ENCODE data around the gene NELL1. TPM values are rescaled to one million over a fixed set of nuclear protein-coding genes. Genes with fewer than 3 reads are reported as not detected.

Gene NELL1
- polyA plus RNA-seq, 3 donors = 1.7 to 3.0 (median 1.7) TPM

DNA sequence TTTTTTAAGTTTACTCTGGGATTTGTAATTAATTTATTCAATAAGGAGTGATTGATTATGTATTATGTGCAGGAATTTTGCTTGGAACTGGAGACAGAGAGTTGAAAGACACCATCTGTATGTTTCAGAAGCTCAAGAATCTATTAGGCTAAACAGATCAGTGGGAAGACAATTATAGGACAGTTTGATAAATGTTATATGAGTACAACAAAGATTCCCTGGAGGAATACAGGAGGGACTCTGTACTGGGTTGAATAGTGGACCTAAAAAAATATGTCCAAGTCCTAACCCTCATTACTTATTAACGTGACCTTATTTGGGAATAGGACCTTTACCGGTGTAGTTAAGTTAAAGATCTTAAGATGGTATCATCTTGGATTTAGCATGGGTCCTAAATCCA, 681.2 kb downstream of the NELL1 start:
- no peak for DNase-seq (ENCODE audit: extremely low read depth in 1 of 11, low read depth in 9 of 11, low spot score in 4 of 11)

DNA sequence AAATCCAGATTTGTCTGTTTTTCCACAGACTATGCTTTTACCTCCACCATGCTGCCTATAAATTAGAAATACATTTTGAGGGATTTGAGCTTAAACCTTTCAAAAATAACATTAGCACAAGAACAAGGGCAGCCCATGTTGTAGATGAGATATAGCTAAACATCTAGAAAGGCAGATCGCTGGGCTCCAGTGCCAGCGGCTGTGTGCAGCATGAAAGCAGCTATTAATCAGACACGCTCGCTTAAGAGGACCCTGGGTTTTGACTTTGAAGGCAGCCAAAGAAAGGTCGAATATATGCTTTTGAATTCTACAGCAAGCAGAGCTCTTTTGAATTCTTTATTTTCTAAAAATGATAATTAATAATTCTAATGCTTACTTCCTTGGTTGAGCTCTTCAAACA, 684.0 kb downstream of the NELL1 start:
- DNase-seq (ENCODE audit: extremely low read depth in 1 of 11, low read depth in 9 of 11, low spot score in 4 of 11) = no peak

DNA sequence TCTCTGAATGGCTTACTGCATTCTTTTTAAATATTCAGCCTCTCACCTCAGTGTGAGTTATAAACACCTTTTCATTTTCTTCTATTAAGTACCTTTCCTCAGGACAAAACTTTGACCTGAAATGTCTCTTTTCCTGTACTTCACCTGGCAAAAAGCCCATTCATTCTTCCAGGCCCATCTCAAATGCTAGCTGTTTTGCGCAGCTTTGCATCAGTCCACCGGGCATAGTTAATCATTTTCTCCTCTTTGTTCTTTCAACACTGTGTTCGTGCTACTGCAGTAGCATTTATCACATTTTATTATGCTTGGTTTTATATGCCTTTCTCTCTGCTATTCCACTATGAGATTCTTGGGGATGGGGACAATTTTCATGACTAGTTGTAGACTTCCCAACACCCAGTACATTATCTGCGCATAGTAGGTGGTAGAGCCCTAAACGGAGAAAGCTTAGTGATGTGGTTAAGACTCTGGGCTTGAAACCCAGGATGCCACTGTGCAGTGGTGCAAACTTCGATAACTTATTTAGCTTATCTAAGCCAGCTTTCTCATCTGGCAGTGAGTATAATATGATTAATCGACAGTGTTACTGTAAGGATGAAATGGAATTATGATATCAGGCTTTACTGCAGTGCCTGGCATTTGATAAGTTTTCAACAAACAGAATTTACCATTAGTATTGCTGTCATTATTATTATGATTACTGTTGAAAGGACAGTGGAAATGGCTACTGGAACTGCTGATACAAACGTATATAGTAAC, 695.7 kb downstream of the NELL1 start:
- peak in 1 of 11 donors; percentile 9 for DNase-seq (ENCODE audit: extremely low read depth in 1 of 11, low read depth in 9 of 11, low spot score in 4 of 11)

DNA sequence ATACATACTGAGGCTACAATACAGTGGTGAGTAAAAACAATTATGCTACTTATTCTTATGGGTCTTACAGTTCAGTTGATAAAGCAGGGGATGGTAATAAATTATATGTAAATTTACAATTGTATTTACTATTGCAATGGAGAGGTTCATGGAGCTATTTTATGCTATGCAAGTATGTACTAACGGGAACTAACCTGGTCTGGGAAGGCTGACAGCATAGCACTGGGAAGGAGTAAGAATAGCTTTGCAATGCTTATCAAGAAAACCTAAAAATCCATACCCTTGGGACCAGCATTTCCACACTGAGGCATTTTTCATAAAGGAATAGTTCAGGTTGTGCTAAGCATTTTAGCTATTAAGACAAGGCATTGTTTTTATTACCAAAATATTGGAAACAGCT, 700.6 kb downstream of the NELL1 start:
- no peak for DNase-seq (ENCODE audit: extremely low read depth in 1 of 11, low read depth in 9 of 11, low spot score in 4 of 11)

DNA sequence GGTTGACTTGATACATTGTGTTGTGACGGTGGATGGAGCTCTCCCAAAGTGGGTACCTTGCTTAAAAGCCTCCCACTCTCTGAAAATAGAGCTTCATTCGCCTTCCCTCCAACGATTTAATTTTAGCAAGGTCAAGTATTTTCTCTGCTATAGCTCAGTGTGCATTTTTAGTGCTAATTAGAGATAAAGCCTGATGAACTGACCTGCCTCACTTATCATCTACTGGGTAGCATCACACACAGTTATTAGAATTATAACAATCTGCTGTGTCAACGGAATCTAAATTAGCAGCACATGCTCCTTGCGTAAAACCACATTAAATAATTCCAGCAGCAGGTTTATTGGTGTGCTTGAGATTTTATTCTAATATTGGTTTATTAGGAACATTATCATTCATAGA, 701.7 kb downstream of the NELL1 start:
- DNase-seq (ENCODE audit: extremely low read depth in 1 of 11, low read depth in 9 of 11, low spot score in 4 of 11) = no peak

DNA sequence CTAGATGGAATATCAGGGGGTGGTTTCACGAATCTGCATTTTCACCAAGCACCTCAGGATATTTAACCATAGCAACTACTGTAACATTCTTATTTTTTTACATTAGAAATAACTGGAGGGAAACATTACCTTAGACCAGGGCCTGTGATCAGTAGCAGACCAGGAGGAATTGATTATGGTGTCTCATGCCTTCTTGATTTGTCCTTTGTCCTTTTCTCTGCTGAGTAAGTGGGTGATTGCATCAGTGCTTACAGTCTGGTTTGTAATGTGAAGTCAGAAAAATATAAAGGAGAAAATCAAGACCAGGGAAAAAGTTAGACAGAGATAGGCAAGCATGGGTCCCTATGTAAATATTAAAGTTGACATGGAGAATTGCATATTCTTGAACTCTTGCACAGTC, 703.3 kb downstream of the NELL1 start:
- no peak for DNase-seq (ENCODE audit: extremely low read depth in 1 of 11, low read depth in 9 of 11, low spot score in 4 of 11)

DNA sequence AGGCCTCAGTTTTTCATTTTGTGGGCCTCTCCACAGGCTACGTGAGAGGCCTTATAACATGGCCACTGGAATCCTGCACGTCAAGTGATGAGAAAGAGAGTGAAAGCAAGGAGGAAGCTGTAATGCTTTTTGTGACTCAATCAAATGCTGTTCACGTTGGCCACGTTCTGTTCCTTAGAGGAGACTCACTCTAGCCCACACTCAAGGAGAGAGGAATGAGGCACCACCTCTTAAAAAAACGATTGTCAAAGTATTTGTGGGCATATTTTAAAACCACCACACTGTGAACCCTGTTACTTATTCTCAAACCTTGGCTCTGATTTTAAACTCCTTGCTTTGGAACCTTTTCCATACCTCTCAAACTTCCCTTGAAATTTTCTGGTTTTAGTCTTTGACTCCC, 705.0 kb downstream of the NELL1 start:
- DNase-seq (ENCODE audit: extremely low read depth in 1 of 11, low read depth in 9 of 11, low spot score in 4 of 11) = no peak

DNA sequence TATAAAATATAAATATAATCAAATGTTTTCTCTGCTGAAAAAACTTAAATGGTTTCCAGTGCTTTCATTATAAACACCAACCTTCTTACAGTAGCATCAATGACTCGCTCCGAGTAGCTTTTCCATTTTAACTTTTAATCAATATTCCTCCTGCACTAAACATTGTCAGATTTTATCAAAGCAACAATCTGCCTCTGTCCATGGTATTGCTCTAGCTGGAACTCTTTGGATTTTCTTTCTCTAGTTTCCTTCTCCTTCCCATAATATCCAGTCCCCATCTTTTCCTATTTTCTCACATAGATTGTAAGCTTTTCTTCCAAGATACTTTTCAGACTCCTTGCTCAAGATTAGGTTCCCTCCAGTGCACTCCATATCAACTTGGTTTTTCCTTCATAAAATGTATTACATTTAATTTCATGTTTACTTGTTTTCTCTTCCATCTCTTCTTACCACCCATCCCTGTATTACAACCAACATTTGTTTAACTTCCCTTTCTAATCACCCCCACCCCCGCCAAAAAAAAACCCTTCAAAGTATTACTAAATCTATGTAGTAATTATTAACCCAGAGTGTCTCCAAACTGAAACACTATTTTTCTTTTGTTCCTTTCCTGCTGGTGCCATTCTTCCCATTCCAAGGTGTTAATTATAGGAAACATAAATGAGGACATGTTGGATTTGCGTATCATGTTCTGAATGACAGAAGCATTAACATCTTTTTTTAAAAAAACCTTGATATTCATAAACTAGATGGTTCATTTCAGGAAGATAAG, 716.5 kb downstream of the NELL1 start:
- DNase-seq (ENCODE audit: extremely low read depth in 1 of 11, low read depth in 9 of 11, low spot score in 4 of 11) = no peak

DNA sequence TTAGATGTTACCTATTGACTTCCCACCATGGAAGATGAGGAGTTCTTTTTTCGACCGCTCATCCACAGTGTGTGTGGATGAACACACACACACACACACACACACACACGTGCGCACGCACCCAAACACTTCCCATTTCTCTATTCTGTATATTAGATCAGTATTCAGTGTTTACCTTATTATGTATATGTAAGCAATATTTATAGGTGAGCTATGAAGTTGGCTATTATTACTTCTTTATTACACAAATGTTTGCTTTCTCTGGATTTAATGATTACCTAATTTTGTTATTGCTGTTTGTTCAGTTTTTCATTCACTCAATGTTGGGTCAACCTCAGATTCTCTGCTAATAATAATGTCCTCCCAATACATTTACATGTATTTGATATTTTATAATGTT, 721.0 kb downstream of the NELL1 start:
- DNase-seq (ENCODE audit: extremely low read depth in 1 of 11, low read depth in 9 of 11, low spot score in 4 of 11) = no peak

DNA sequence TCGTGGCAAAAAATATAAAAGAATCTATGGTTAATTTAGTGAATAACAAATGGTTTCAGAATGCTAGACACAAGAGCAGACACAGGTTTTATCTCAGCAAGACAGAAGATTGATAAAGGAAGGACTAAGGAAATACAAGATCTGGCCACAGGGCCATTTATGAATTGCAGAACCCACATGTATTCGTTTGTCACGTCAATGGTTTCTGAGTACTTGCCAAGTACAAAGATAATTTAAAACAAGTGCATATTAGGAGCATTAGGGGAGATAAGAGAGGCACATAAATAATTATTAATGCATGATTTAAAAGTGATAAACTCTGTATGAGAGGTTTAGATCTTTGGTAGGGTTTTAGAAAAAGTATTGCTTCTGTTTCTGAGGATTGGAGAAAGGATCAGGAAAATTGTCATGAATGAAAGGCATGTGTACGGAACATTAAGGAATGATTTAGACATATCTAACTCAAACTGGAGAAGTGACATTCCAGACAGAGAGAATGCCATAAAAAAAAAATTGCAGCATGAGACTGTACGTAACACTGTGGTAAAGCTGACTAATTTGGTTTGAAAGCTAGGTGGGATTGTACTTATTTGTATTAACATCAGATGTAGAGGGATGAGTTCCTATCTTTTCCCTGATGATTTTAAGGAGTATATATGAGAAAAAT, 727.1 kb downstream of the NELL1 start:
- DNase-seq (ENCODE audit: extremely low read depth in 1 of 11, low read depth in 9 of 11, low spot score in 4 of 11) = no peak

DNA sequence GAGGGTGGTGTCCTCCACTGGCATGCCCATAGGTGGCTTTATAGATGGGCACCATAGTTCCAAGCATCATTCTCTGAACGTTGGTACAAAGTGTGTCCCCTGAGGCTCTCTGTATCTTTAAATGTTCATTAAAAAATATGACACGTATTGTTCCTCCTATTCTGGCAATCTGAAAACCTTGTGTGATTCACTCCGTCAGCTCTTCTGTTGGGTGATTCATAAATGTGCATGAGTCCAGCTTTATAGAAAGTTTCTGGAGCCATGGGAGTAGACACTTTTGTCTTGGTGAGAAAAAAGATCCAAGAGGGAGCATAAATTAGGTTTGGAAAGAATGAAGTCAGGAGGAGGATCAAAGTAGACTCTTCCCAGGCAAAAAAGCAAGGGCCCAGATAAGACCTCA, 728.8 kb downstream of the NELL1 start:
- DNase-seq (ENCODE audit: extremely low read depth in 1 of 11, low read depth in 9 of 11, low spot score in 4 of 11) = no peak

DNA sequence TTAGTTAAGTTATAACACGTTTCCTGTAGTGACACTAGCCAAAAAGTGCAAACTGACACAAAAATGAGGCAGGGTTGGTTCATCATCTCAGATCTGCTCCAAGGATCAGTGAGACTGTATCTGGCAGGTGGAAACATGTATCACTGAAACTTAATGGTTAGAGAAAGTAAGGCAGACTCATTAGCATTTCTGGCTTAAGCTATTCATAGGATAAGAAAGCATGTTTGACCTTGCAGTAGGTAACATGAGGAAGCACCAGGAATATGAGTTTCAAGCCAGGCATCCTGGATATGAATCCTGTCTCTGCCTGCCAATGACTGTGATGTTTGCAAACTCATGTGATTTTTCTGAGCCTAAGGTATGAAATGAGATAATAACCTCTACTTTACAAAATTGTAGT, 732.1 kb downstream of the NELL1 start:
- DNase-seq (ENCODE audit: extremely low read depth in 1 of 11, low read depth in 9 of 11, low spot score in 4 of 11) = no peak

DNA sequence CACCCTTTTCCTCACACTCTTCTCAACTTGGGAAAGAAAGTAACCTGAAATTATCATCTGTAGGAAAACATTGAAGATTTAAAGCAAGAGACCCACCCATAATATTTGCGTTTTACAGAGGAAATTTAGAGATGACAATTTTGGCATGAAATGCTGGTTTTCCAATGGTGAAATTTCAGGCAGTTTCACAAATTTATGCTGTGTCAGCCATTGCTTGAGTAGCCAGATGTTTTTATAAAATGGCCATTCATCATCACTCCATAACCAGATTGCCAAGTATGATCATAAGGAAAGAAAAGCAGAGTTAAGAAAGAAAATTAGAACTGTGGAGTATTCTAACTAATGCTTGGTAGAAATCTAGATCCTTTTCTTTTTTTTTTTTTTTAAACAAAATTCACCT, 732.9 kb downstream of the NELL1 start:
- no peak for DNase-seq (ENCODE audit: extremely low read depth in 1 of 11, low read depth in 9 of 11, low spot score in 4 of 11)

DNA sequence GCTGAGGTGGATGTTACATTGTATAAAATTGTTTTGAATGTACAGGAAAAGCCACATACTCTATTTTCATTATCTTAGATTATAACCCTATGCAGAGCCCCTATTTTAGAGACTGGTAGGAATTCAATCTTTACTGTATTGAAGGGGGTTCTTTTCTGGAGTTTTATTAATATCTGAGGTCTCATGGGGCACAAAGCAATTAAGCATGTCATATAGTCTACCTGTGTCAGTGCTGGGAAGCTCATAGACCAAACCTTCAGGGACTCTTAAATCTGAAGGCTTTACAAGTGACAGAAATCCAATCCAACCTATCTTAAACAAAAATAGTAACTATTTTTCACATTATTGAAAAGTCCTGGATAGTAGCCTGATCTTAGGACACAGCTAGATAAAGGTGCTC, 733.7 kb downstream of the NELL1 start:
- no peak for DNase-seq (ENCODE audit: extremely low read depth in 1 of 11, low read depth in 9 of 11, low spot score in 4 of 11)

DNA sequence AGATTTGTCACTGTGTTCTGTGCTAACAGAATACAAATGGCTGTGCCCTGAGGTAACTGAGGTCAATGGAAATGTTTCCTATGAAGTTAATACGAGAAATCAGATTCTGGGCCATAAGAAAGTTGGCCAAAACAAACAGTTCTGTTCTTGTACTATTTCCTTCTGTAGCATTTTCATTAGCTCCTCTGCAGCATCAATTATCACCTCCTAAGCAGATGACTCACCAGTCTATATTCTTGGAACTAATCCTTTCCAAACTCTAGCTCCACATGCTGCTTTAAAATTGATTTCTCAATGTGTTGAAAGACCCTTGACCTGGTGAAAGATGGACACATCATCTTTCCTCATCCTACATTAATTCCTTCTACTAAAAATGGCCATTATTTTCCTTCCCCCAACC, 736.0 kb downstream of the NELL1 start:
- no peak for DNase-seq (ENCODE audit: extremely low read depth in 1 of 11, low read depth in 9 of 11, low spot score in 4 of 11)

DNA sequence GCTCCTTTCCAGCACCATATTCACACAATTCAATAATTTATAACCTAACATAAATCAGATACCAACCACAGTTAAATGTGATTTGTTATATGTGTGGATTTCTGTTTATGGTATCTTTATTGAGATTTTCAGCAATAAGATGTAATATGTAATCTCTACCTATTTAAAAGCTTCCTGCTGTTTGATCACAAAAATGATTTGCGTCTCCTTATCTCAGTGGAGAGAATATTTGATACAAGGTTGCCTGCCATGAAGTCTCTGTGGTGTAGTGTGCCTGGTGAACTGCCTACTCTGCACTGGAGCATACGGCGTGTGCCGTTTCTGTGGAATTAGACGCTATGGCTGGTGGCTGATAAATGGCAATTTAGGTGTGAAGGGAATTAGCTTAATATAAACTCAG, 741.1 kb downstream of the NELL1 start:
- DNase-seq (ENCODE audit: extremely low read depth in 1 of 11, low read depth in 9 of 11, low spot score in 4 of 11) = no peak

DNA sequence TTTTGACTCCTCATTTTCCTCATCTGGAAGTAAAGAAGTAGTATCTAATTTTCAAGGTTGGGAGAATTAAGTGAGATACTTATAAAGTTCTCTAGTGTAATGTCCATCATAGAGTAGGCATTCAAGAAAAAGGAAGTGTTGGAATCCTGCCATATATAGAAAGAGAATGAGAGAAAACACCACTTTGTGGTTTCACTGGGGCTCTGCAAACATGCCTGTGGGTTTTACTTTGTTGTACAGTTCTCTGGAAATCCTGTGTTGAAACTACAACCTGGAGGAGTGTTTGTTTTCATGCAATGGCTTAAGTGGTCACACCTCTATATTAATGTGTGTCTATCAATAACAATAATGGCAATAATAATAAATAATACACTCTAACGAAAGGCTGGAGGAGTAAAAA, 741.7 kb downstream of the NELL1 start:
- DNase-seq (ENCODE audit: extremely low read depth in 1 of 11, low read depth in 9 of 11, low spot score in 4 of 11) = no peak

DNA sequence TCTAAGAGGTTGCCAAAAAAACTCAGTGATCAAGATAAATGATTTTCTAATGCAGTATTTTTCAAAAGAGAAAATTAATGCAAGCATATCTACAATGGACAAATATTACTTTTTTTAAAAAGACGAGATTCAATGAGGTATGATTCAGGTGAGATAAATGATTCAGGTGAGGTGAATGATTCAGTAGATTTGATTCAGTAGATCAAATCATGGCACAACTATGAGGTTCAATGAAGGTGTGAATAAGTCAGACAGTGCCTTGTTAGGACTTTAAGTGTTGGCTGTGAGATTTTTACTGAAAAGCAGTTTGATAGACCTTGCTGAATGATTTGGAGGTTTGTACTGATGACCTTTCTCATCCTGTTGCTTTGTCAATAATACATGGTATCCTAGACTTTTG, 742.2 kb downstream of the NELL1 start:
- no peak for DNase-seq (ENCODE audit: extremely low read depth in 1 of 11, low read depth in 9 of 11, low spot score in 4 of 11)

DNA sequence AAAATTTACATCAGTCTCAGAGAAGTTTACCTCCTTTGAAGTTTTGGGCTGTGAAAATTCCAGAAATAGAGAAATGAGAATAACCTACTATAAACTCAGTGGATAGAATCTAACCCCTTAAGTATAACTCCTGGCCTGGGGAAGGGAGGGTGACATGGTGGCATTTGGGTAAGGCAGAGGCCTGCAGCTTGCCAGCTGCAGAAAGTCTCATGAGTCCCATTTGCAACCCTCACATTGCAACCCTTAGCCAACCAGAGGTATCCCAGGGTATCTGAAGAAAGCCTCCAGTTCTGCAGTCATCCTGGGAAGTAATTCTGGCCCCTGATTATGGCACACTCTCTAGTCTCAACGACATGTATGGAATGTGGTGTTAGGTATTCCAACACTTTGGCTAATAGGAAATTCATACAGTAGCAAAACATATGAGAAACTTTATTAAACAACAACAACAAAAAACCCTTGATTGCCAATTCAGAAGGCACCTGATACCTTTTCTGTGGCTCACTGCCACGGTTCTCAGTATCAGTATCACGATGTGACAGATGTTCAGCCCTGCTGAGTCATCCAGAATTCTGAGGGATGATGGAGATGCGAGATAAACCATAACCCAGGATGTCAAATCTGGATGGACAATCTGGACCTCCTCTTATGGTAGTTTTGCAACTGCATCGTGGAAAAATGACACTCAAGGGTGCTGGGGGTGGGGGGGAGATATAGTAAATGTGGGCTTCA, 743.4 kb downstream of the NELL1 start:
- no peak for DNase-seq (ENCODE audit: extremely low read depth in 1 of 11, low read depth in 9 of 11, low spot score in 4 of 11)

DNA sequence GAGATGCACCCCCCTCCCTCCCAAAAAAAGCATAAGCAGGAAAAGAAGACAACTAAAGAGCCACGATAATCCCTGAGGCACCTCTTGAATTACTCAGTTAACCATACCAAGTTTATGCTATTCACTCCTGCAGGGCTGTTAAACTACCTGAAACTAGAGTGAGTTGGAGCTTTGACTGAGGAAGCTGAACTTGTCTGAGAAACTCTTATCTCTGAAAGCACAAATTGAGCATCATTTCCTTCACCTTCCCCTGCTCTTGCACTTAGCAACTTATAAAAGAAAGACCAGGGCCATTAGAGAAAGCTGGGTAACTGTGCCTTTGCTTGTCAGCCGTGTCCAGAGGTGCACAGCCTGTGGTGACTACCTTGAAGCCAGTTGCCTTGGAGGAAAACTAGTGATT, 745.6 kb downstream of the NELL1 start:
- DNase-seq (ENCODE audit: extremely low read depth in 1 of 11, low read depth in 9 of 11, low spot score in 4 of 11) = no peak

Data from renal cortex interstitium (tissue), 11 donors.